ENCODE results near the gene TAS2R19.
"Not testable (repeated sequence)": the region's sequence is repeated elsewhere in the genome, so short reads cannot be mapped to it uniquely, and the experiment has no call there.

Gene TAS2R19

GRCh38 chr12:11022520-11022919, at the start of gene TAS2R19:
Gene TAS2R19 (minus strand): TSS chr12:11022620. CDS start chr12:11022571, 49 bp downstream.
- no peak for TF ChIP-seq CTCF (IDR thresholded peaks at IDR 0.05; ENCODE audit: low read depth, low read length)
- H3K36me3 ChIP-seq, result no peaks in the 10 kb centered on the region
- no peaks in the 10 kb centered on the region for H3K9me3 ChIP-seq (ENCODE audit: severe bottlenecking)
- no peak for DNase-seq
- H3K27ac ChIP-seq, result no peak within 1 kb of the TSS
- H3K4me3 ChIP-seq (ENCODE audit: low read depth, low read length), result no peak within 1 kb of the TSS
- H3K27me3 ChIP-seq (ENCODE audit: insufficient read depth, low read depth, severe bottlenecking), result no peaks in the 10 kb centered on the region

GRCh38 chr12:11071414-11071813, 49.0 kb upstream of the TAS2R19 start:
- H3K27ac ChIP-seq, result no peak overlapping the region
- no peaks in the 10 kb centered on the region for H3K36me3 ChIP-seq
- DNase-seq, result no peak
- TF ChIP-seq CTCF (IDR thresholded peaks at IDR 0.05; ENCODE audit: low read depth, low read length), result no peak
- H3K4me3 ChIP-seq (ENCODE audit: low read depth, low read length), result no peak overlapping the region
- H3K9me3 ChIP-seq (ENCODE audit: severe bottlenecking), result no peaks in the 10 kb centered on the region
- no peaks in the 10 kb centered on the region for H3K27me3 ChIP-seq (ENCODE audit: insufficient read depth, low read depth, severe bottlenecking)

- H3K27me3 ChIP-seq (ENCODE audit: insufficient read depth, low read depth, severe bottlenecking), result no peaks in the 10 kb centered on the region
- no peak for TF ChIP-seq CTCF (IDR thresholded peaks at IDR 0.05; ENCODE audit: low read depth, low read length)
- H3K27ac ChIP-seq, result no peak overlapping the region
- no peaks in the 10 kb centered on the region for H3K36me3 ChIP-seq
- no peaks in the 10 kb centered on the region for H3K9me3 ChIP-seq (ENCODE audit: severe bottlenecking)
- DNase-seq, result no peak
- H3K4me3 ChIP-seq (ENCODE audit: low read depth, low read length), result no peak overlapping the region
Observed at GRCh38 chr12:11070999-11071398, 48.6 kb upstream of the TAS2R19 start.

- no peak for TF ChIP-seq CTCF (IDR thresholded peaks at IDR 0.05; ENCODE audit: low read depth, low read length)
- no peak for DNase-seq
- H3K4me3 ChIP-seq (ENCODE audit: low read depth, low read length), result no peak overlapping the region
Observed at GRCh38 chr12:11069854-11070365, 47.5 kb upstream of the TAS2R19 start.

GRCh38 chr12:11067514-11067913, 45.1 kb upstream of the TAS2R19 start:
- H3K27me3 ChIP-seq (ENCODE audit: insufficient read depth, low read depth, severe bottlenecking), result no peaks in the 10 kb centered on the region
- no peak for DNase-seq
- H3K27ac ChIP-seq, result no peak overlapping the region
- H3K36me3 ChIP-seq, result no peaks in the 10 kb centered on the region
- H3K9me3 ChIP-seq (ENCODE audit: severe bottlenecking), result no peaks in the 10 kb centered on the region
- no peak overlapping the region for H3K4me3 ChIP-seq (ENCODE audit: low read depth, low read length)
- no peak for TF ChIP-seq CTCF (IDR thresholded peaks at IDR 0.05; ENCODE audit: low read depth, low read length)

More at GRCh38 chr12:11069854-11070365, 47.5 kb upstream of the TAS2R19 start:
- H3K36me3 ChIP-seq, result no peaks in the 10 kb centered on the region
- no peaks in the 10 kb centered on the region for H3K9me3 ChIP-seq (ENCODE audit: severe bottlenecking)
- no peak overlapping the region for H3K27ac ChIP-seq
- H3K27me3 ChIP-seq (ENCODE audit: insufficient read depth, low read depth, severe bottlenecking), result no peaks in the 10 kb centered on the region

GRCh38 chr12:11062194-11062593, 39.8 kb upstream of the TAS2R19 start, which contains the start of gene TAS2R46:
Gene TAS2R46 (minus strand): TSS chr12:11062294. CDS start chr12:11062294, 0 bp downstream.
- H3K27ac ChIP-seq; H3K9me3 ChIP-seq (ENCODE audit: severe bottlenecking); H3K4me3 ChIP-seq (ENCODE audit: low read depth, low read length); H3K36me3 ChIP-seq; H3K27me3 ChIP-seq (ENCODE audit: insufficient read depth, low read depth, severe bottlenecking); DNase-seq: not testable (repeated sequence)
